HG02885 (cell line): ENCODE measurements around the gene DMRTB1.
A peak's percentile ranks its signal among the peaks of the same experiment; 100 is the strongest.

Experiments used
- ATAC-seq: cut with Tn5 transposase; IDR thresholded peaks from one replicate; pipeline ENCODE4 v1.9.1; 2021; ENCODE audit warnings: mild to moderate bottlenecking; ENCODE audit not compliant: unreplicated experiment, poor library complexity

The DMRTB1 gene

DNA sequence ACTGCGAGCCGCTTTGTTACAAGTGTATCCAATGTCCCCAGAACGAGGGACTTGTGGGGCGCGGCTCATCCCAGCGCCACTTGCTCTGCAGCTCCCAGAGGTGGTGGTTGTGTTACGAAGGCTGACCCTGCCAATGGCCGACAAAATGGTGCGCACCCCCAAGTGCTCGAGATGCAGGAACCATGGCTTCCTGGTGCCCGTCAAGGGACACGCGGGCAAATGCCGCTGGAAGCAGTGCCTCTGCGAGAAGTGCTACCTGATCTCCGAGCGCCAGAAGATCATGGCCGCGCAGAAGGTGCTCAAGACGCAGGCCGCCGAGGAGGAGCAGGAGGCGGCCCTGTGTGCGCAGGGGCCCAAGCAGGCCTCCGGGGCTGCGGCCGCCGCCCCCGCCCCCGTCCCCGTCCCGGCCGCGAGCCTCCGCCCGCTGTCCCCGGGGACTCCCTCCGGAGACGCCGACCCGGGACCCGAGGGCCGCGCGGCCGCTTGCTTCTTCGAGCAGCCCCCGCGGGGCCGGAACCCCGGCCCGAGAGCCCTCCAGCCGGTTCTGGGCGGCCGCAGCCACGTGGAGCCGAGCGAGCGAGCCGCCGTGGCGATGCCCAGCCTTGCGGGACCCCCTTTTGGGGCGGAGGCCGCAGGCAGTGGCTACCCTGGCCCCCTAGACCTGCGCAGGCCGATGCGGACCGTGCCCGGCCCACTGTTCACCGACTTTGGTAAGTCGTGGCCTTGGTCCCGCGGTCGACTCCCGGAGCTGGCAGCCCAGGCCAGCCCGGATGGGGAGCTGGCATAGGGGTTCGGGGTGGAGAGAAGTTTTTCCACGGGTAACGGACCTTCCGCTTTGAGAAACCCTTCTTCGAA, at the start of gene DMRTB1:
Gene DMRTB1, plus strand, starts transcription at position 79 of the 855 bp plus-strand sequence. Its CDS starts 55 bp downstream, at position 134.
- ATAC-seq: no peak

- ATAC-seq: peak; percentile 8
These were observed 49.5 kb upstream of the DMRTB1 start for GRCh38 chr1:53409695-53410094.

DNA sequence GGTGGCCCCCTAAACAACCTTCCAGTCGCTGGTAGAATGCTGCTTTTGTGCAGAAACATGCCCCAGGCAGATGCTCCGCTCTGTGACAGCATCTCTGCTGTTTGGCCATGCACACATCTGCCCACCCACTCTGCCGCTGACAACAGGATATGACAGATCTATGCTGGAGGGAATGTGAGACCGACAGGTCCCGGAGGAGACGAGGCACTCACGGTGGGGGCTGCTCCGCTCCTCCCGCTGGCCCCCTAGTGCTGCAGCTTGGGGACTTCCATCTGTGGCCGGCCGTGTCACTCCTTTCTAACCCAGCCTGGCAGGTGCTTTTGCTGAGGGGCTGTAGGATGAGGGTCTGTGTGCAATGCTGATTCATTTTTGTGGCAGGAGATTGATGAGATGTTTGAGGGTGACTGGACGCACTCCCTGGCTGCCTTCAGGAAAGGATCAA, 49.1 kb upstream of the DMRTB1 start:
- peak; percentile 52 for ATAC-seq

DNA sequence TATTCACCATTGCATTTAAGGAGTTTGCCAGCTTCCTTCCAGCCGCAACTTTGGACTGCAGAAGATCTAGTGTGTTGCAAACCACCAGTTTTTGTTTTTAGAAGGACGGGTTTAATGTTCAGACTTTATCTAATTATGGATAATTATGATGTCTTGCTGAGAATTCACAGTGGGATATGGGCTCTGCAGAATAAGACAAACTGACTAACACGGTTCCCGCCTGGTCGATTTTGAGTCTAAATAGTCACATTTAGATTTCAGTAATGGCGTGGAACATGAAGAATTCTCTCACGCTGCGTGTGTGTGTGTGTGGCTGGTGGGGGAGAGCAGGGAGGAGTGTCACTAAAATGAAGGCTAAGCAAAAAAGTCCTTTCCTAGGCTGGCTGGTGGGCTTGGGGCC, 48.5 kb upstream of the DMRTB1 start:
- no peak for ATAC-seq

GRCh38 chr1:53411541-53412152, 47.6 kb upstream of the DMRTB1 start:
- ATAC-seq: no peak

DNA sequence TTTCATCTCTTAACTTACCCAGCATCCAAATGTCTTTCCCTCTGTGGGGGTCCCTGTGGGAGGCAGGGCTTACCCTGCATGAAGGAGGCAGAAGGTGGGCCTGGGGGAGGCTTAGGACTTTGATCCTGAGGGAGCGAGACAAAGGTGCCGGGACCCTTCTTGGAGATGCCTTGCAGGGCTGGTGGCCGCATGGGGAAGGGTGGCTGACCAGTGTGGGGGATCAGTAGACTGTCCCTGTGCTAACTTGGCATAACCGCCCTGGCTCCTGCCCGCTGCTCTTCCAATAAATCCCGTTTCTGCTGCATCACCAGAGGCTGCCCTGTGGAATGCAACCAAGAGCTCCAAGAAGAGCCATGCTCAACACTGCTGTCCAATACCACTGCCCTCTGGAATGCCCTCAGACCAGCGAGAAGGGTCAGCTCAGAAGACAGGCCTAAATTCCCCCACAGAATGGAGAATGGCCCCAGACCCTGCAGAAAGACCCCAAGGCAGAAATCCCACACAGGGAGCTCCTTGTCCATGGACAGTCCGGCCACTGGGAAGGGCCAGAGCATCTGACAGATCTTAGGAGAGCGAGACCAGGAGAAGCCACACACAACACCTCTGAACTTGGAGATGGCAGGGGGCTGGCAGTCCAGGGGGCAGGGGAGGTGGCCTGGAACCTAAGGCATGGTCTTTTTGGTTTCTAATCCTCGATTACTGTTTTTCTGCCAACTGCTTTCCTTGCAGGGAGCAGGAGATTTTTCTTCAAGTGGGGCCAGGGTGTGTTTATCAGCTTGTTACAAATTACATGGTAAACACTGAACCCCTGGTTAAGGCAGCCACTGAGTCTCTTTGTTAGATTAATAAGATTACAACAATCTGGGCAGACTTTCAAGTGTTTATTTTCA, 46.7 kb upstream of the DMRTB1 start:
- no peak for ATAC-seq

- ATAC-seq: peak; percentile 69
These were observed 45.8 kb upstream of the DMRTB1 start for GRCh38 chr1:53413175-53414001.

- no peak for ATAC-seq
These were observed 44.6 kb upstream of the DMRTB1 start for GRCh38 chr1:53414632-53415031.

- ATAC-seq: no peak
These were observed 43.8 kb upstream of the DMRTB1 start for GRCh38 chr1:53415432-53415831.

DNA sequence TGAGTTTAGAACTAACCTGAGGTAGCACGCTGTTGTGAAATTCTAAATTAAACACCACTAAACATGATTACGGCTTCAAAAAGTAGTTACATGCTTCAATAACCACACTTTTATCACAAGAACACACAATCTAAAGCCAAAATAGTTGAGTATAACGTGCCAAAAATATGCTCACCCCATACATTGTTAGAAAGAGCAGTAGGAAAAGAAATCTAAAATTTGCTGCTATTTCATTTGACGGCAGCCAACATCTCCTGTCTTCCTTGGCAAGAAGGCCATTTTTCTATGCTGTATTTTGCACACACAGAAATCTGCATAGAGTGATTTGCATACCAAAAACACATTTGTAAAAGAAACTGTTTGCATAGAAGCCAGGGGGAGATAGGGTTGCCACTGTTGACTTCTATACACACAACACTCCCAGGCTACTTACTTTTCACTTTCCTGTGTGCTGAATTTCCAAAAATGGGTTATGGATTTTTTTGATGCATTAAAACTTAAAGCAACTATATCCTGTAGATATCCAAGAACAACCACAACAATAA, 42.9 kb upstream of the DMRTB1 start:
- ATAC-seq: no peak

DNA sequence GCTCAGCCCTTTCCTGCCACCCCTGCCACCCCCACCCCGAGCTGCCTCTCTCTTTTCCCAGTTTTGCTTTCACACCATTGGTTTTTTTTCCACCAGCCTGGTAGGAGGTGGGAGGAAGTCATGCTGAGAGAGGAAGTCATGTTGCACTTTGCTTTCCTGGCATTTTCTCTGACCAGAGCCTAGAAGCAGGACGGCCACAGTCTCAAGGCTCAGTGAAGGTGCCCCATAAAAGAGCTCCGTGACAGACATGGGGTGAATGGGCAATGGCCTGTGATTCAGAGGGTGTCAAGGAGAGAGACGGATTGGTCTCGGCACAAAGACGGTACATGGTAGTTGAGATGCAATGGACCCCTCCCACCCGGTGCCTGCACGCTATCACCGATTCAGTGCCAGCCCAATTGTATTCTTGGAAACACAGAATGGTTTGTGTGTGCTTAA, 42.1 kb upstream of the DMRTB1 start:
- no peak for ATAC-seq

GRCh38 chr1:53419034-53419433, 40.2 kb upstream of the DMRTB1 start:
- no peak for ATAC-seq

- no peak for ATAC-seq
These were observed 38.9 kb upstream of the DMRTB1 start for GRCh38 chr1:53420341-53420740.

DNA sequence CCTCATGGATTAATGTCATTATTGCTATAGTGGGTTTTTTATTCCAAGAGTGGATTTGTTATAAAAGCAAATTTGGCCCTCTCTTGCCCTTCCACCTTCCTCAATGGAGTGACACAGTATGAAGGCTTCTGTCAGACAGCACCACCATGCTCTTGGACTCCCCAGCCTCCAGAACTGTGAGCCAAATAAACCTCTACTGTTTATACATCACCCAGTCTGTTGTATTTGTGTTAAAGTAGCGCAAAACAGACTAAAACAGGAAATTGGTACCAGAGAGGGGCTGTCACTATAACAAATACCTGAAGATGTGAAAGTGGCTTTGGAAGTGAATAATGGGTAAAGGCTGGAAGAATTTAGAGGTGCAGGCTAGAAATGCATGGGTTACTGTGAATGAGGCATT, 38.0 kb upstream of the DMRTB1 start:
- ATAC-seq: no peak

GRCh38 chr1:53430261-53430660, 28.9 kb upstream of the DMRTB1 start:
- no peak for ATAC-seq

DNA sequence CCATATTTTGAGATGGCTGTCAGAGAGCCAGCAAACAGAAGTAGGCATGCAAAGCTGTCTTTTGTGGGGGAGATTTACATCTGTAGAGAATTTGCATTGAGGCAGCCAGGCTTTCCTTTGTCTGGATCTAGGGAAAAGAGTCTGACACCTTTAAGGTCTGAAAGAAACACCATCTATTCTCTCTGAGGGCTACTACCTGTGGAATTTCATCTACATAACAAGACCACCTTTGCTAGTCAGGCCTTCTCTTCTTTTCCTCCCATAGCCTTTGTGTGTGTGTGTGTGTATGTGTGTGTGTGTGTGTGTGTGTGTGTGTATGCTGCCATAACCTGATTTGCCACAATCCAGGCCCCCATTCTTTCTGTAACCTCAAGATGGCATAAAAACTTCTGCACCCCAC, 28.4 kb upstream of the DMRTB1 start:
- ATAC-seq: no peak

DNA sequence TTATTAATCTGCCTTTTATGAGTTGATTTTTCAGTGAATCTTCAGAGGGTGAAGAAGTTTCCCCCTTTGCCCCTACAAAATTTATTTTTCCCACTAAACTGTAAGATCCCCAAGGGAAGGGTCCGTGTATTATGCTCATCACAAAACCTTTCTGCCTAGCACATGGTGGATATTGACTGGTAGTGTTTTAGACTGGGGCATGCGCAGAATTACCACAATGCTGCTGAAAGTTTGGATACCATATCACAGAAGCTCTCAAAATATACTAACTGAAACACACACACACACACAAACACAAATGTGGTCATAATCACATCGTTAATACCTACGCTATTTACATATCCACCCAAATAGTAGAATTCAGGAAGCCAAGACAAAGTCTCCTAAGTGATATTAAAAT, 28.0 kb upstream of the DMRTB1 start:
- no peak for ATAC-seq

- ATAC-seq: no peak
These were observed 27.2 kb upstream of the DMRTB1 start for GRCh38 chr1:53431805-53432565.

DNA sequence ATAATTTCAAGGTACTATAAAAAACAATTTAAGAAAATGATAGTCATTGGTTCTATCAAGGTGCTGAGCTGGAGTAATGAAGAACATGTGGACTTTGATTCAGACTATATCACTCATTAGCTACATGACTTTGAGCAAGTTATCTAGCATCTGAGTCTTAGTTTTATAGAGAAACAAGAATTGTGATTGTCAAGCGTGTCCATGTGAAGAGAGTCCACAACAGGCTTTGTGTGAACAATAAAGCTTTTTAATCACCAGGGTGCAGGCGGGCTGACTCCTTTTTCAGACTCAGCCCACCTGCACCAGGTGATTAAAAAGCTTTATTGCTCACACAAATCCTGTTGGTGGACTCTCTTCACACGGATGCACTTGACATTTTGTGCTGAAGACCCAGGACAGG, 26.6 kb upstream of the DMRTB1 start:
- ATAC-seq: no peak
